ENCODE measurements around the gene ANXA2.

The ANXA2 gene

GRCh38 chr15:60390871-60391501 is 6.8 kb downstream of the ANXA2 start:
- in situ Hi-C loops (cut with MboI; ENCODE audit: low sequenced_read_pairs) = no loop called here

- in situ Hi-C loops (cut with MboI; ENCODE audit: low sequenced_read_pairs) = no loop called here
These were observed 7.6 kb downstream of the ANXA2 start for GRCh38 chr15:60390231-60390630.

- in situ Hi-C loops (cut with MboI; ENCODE audit: low sequenced_read_pairs) = no loop called here
These were observed 8.3 kb downstream of the ANXA2 start for GRCh38 chr15:60389261-60390077.

GRCh38 chr15:60387321-60387720 is 10.5 kb downstream of the ANXA2 start:
- in situ Hi-C loops (cut with MboI; ENCODE audit: low sequenced_read_pairs) = no loop called here

GRCh38 chr15:60386615-60387014 is 11.2 kb downstream of the ANXA2 start:
- in situ Hi-C loops (cut with MboI; ENCODE audit: low sequenced_read_pairs) = no loop called here

GRCh38 chr15:60385620-60386552 is 11.9 kb downstream of the ANXA2 start:
- in situ Hi-C loops (cut with MboI; ENCODE audit: low sequenced_read_pairs) = no loop called here

GRCh38 chr15:60384526-60385126 is 13.2 kb downstream of the ANXA2 start:
- in situ Hi-C loops (cut with MboI; ENCODE audit: low sequenced_read_pairs) = no loop called here

GRCh38 chr15:60384053-60384452 is 13.7 kb downstream of the ANXA2 start:
- in situ Hi-C loops (cut with MboI; ENCODE audit: low sequenced_read_pairs) = no loop called here

- in situ Hi-C loops (cut with MboI; ENCODE audit: low sequenced_read_pairs) = no loop called here
These were observed 14.8 kb downstream of the ANXA2 start for GRCh38 chr15:60382773-60383674.

- in situ Hi-C loops (cut with MboI; ENCODE audit: low sequenced_read_pairs) = no loop called here
These were observed 16.5 kb downstream of the ANXA2 start for GRCh38 chr15:60381148-60381788.

- in situ Hi-C loops (cut with MboI; ENCODE audit: low sequenced_read_pairs) = no loop called here
These were observed 18.1 kb downstream of the ANXA2 start for GRCh38 chr15:60379525-60380274.

GRCh38 chr15:60379185-60379524 is 18.6 kb downstream of the ANXA2 start:
- in situ Hi-C loops (cut with MboI; ENCODE audit: low sequenced_read_pairs) = no loop called here

GRCh38 chr15:60376677-60377095 is 21.1 kb downstream of the ANXA2 start:
- in situ Hi-C loops (cut with MboI; ENCODE audit: low sequenced_read_pairs) = no loop called here

- in situ Hi-C loops (cut with MboI; ENCODE audit: low sequenced_read_pairs) = no loop called here
These were observed 22.5 kb downstream of the ANXA2 start for GRCh38 chr15:60375306-60375705.

- in situ Hi-C loops (cut with MboI; ENCODE audit: low sequenced_read_pairs) = loop anchor here (25.0 kb wide), 1 partner anchor 138 kb away; no protein-coding TSS in a partner anchor
These were observed 23.1 kb downstream of the ANXA2 start for GRCh38 chr15:60374628-60375081.

GRCh38 chr15:60374209-60374608 is 23.6 kb downstream of the ANXA2 start:
- in situ Hi-C loops (cut with MboI; ENCODE audit: low sequenced_read_pairs) = loop anchor here (25.0 kb wide), 1 partner anchor 138 kb away; no protein-coding TSS in a partner anchor

- in situ Hi-C loops (cut with MboI; ENCODE audit: low sequenced_read_pairs) = loop anchor here (25.0 kb wide), 1 partner anchor 139 kb away; no protein-coding TSS in a partner anchor
These were observed 24.0 kb downstream of the ANXA2 start for GRCh38 chr15:60373745-60374144.

GRCh38 chr15:60373327-60373726 is 24.5 kb downstream of the ANXA2 start:
- in situ Hi-C loops (cut with MboI; ENCODE audit: low sequenced_read_pairs) = loop anchor here (25.0 kb wide), 1 partner anchor 139 kb away; no protein-coding TSS in a partner anchor

All from HL-60/S4 (cell line).